Stimulated activated CD8-positive, alpha-beta memory T cell treated with anti-CD3 and anti-CD28 coated beads, Interleukin-15, amount 100 ng/mL, for 24 hours (primary cell): ENCODE data around the gene LATS2.

ENCODE experiments used
- DNase-seq: peaks from one replicate; pipeline ENCODE4 v3.0.0-alpha.2; 2020; ENCODE audit warnings: low read depth

LATS2 gene

DNA sequence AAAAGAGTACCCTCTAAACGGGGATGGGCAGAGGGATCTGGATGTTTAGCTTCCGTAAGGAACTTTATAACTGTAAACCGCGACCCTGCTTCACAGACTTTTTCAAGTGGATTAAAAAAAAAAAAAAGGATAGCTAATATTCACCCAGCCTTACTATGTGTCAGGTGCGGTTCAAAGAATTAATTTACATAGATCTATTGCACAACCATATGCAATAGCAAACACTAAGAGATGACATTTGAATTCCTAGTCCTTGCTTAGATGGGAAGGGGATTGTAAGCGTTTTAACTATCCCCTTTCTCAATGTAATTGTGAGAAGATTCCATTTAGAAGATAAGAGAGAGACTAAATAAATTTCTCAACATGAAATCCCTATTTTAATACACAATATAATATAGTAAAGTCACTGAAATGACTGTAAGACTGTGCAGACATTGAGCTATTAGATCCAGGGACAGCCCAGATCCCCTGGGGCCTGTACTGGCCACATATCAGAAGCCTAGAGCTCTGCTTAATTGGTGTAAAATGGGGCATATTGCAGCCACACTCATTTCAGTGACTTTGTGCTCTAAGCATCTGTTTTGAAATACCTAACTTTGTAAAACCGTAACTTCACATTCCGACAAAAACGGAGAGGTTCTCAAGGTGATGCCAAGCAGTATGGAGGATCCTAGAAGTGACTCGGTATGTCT lies 13.6 kb downstream of the LATS2 start:
- no peak for DNase-seq

DNA sequence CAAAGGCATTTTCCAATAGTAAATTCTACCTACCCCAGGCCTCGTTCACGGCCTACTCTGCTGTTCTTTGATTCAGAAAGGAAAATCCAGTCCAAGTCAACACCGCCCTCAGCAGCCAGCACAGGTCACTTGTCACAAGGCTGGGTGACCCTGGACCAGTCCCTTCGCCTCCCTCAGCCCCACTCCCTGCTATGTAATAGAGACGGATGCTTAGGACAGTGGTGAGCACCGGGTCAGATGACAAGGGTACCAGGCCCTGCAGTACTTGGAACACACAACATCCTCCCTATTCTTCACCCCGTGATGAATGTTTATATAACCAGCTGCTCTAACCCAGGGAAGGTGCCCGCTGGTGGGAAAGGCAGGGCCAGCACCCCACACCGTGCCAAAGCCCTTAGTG lies 14.3 kb downstream of the LATS2 start:
- no peak for DNase-seq

DNA sequence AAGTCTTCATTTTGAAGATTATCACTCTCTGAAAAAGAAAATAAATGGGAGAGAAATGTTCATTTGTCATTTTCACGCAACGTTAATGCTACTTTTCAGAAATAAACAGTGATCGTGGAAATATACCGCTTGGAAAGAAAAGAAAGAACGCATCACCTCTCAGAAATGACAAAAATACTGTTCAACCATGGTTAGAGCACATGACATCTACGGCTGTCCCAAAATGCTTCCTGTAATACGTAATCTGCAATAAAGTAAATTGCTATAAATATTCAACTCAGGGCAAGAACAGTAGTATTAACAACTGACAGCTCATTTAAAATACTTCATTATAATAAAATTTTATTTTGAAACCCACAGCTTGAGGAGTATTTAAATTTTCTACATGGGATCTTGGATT lies 15.2 kb downstream of the LATS2 start:
- DNase-seq: no peak

DNA sequence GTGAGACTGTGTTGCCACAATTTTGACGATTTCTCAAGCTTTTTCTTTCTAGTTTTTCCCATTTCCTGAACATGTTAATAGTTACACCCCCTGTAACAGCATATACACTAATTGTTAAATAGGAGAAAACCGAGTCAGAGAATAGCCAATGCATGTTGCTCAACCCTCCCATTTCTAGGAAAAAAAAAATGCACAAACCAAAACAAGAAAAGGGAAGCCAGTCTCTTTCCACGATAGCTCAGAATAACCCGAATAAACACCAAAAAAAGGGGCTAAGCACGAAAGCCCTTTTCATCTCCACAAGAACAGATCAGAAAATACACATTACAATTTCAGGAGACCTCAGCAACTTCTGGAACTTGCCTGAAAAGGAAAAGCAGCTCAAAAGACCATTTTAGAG lies 16.3 kb downstream of the LATS2 start:
- no peak for DNase-seq

DNA sequence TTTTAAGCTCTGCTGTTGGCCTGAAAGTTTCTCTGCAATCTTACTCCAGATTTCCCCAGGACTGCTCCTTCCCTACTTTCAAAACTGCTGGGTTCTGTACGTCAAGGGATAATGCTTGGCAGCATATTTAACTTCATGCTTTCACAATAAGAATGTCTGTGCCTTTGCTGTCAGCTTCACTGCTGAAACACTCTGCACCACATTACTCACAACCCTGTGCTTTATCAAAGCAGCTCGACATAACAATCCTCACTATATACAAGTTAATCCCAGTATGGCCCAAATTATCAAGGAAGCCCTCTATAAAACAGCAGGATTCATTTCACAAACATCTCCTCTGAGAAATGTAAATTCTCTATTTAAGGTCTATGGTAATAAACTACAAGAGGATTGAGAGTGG lies 17.5 kb downstream of the LATS2 start:
- DNase-seq: no peak

DNA sequence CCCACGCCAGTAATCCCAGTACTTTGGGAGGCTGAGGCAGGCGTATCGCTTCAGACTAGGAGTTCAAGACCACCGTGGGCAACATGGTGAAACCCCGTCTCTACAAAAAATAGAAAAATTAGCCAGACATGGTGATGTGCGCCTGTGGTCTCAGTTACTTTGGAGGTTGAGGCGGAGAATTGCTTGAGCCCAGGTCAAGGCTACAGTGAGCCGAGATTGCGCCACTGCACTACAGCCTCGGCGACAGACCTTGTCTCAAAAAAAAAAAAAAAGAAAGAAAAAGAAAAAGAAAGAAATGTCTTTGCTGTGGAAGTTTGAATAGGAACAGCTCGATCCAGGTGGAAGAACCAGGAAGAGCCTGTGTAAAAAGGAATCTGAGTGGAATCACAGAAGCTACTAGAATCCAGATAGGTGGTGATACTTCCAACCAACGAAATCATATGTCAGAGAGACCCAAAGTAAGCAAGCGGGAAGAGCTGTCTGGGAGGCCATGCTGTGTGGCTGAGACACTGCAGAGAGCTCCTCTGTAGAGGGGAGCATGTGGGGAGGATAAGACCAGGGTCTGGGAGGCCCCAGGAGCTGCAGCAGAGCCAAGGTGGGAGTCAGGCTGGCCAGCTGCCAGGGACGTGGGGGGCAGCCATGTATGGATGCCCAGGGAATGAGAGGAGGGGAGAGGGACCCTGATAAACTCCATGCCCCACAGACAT lies 21.1 kb downstream of the LATS2 start:
- DNase-seq: no peak

DNA sequence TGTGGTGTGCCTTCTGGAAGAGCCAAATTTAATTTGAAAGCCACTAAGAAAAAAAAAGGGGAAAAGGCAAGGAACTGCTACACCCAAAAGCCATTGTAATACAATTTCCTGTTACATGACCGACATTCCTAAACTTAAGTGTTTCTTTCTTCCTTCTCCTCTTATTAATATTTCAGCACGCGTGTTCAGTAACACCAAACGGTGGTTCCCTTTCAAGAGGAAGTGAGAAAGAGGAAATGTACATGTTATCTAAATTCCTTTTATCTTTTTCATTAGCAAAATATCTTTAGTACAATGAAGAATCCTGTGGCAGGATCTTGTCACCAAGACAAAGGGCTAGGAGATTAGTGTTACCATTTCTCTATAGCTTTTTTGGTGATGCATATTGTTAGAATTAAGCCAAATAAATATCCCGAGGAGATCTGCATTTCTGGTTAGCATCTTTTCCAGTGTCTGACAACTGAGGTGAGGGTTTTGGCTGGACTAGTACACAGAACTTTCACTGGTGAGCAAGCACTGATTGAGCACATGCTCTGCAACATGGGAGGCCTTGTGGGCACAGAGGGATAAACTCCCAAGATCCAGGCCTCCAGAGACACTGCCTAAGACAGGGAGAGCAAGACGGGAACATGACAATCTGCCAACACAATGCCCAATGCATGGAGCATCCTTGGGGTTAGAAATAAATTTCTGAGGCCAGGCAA lies 22.1 kb downstream of the LATS2 start:
- DNase-seq: no peak

DNA sequence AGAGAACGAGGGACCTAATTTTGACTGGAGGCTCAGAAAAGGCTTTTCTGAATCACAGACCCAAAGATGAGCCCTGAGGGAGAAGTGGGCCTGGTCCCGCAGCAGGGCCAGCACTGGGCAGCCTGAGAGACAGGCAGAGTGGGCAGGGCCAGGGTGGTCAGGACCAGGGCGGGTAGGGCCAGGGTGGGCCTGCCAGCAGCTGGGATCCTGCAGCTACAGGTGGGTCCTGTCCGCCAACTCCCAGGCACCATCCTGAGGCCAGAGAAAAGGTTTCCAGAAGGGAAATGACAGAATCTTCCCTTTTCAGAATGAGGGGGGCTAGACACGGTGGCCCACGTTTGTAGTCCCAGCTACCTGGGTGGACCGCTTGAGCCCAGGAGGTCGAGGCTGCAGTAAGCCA lies 23.7 kb downstream of the LATS2 start:
- DNase-seq: no peak

DNA sequence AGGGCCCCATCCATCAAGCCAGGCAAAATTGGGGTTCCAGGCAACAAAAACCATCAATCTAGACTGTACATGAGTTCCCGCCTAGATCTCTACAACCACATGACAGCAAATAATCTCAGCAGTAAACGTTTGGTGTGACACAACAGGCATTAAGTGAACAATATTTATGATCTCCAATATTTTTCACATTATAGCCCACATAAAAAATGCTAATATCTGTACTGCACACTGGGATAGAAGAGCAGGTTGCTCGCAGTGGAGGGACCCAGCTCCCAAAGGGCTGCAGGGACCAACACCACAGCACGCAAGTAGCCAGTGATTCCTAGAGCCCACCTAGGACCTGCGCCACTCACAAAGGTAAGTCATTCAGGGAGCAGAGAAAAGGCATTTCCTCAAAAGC lies 25.9 kb downstream of the LATS2 start:
- no peak for DNase-seq

DNA sequence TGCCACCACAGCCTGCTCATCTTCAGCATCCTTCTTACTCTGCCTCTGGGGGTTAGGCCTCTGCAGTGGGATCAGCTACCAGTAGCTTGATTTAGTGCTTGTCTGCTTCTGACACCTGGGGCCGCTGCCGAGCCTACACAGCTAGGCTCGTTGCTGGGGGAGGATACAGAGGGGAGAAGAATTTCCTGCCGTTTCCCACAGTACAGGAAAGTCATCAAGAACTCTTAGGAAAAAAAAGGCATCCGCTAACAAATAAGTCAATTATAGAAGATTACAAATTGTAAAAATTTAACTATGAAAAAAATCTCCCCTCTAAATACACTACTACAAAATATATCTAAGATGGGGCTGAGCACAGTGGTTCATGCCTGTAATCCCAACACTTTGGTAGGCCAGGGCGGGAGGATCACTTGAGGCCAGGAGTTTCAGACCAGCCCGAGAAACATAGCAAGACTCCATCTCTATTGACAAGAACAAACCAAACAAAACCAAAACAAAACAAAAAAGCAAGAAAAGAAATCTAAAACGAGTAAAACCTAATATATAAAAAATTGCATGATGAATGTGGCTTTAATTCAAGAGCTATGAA lies 26.7 kb downstream of the LATS2 start:
- no peak for DNase-seq

DNA sequence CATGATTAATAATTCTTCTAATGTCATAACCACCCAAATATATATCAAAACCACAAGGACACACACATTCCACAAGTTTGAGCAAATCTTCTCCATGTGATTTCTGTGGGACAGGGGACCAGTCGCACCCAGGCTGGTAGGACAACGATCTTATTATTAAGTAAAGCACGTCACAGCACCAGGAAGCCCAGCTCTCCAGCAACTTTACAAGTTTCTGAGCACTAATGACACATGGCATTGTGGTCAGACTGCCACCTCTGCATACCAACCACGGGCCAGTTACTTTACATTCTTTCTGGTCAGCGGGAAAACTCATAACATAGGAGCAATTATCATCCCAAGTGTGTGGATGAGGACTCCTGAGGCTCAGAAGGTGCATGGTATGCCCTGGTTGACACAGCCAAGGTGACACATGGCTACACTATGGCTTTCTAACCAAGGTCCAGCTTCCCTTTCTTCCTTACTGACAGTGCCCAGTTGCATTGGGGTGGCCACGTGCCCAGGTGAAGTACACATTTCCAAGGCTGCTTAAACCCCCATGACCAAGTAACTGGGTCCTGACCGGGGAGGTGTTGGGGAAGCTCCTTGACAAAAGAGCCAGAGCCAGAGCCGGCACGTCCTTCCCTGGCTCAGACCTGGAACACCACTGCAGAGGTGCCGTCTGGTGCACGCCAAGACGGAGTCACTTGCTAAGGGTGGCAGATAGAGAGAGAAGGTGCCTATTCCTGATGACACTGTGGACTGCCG lies 27.4 kb downstream of the LATS2 start:
- no peak for DNase-seq

DNA sequence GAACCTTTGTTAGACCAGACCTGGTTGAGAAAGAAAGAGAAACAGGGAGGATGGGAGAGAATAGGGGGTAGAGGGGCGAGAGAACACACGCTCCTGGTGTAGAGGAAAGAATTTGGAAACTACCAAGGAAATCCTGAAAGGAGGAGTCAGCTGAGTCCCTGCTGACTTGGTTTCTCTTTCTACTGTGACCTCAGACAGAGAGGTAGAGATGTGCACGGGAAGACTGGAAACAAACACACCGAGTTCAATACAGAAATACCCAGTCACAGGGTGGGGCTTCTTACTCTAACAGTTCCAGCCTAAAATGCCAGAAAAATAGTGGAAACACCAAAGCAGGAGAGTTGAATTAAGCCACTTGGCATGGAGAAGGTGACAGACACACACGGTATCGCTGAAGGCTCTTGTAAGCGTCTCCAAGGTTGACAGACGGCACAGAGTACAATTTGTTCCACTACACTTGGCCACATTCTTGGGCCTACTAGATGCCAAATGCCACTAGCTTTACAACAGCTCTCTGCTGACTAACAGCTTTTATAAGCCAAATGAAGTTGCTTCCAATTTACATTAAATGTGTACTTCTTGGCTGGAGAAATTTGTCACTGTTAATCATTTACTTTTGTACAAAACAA lies 28.1 kb downstream of the LATS2 start:
- DNase-seq: no peak

DNA sequence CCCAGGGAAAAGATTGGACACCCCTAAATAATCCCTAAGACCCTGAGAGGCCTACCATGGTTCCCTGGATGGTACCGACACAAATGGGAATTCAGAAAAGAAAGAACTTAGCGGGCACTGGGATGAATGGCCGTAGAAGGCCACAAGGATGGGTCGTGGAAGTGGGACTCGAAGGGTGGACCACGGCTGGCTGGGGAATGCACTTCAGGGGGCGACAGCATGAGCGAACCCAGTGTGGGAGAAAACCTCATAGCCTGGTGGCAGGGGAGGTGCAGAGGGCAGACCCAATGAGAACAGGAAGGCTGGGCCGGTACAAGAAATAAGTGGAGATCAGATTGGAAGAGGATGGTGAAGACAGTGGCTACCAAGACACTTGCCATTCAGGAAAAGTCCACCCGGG lies 28.7 kb downstream of the LATS2 start:
- no peak for DNase-seq

DNA sequence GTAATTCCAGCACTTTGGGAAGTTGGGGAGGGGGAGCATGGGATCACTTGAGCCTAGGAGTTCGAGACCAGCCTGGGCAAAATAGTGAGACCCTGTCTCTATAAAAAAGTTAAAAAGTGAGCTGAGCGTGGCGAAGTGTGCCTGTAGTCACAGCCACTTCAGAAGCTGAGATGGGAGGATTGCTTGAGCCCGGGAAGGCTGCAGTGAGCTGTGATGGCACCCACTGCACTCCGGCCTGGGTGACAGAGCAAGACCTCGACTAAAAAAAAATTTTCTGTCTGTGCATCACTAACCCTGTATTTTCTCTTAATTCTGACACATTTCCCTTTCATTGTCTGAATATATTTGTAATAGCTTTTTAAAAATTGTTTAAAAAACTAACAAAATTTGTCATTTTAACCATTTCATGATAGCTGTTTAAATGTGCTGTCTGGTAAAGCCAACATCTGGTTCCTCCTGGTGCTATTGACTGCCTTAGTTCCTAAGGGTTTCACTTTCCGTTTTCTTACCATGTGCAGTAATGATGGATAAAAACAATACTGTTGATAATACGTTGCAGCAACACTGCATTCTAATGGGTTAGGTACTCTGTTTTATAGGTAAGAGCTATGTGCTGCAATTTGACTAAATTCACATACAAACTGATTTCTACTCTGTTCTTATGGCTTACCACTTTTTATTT lies 29.7 kb downstream of the LATS2 start:
- no peak for DNase-seq

DNA sequence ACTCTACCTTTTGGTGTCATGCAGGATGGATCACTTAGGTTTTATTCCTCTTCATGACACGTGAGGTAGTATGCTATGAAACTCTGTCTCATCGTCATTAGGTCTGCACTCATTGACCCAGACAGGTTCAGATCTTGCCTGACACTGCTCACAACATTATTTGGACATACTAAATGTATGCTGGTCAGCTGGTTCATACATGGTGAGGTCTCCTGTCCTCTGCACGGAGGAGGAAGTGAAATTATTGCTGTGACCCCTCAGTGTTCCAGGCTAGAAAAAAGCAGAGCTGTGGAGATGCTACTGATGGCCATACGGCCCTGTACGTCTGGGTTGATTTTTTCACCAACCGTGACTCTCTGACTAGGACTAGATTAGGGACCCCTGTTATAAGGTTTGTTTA lies 35.8 kb downstream of the LATS2 start:
- no peak for DNase-seq

DNA sequence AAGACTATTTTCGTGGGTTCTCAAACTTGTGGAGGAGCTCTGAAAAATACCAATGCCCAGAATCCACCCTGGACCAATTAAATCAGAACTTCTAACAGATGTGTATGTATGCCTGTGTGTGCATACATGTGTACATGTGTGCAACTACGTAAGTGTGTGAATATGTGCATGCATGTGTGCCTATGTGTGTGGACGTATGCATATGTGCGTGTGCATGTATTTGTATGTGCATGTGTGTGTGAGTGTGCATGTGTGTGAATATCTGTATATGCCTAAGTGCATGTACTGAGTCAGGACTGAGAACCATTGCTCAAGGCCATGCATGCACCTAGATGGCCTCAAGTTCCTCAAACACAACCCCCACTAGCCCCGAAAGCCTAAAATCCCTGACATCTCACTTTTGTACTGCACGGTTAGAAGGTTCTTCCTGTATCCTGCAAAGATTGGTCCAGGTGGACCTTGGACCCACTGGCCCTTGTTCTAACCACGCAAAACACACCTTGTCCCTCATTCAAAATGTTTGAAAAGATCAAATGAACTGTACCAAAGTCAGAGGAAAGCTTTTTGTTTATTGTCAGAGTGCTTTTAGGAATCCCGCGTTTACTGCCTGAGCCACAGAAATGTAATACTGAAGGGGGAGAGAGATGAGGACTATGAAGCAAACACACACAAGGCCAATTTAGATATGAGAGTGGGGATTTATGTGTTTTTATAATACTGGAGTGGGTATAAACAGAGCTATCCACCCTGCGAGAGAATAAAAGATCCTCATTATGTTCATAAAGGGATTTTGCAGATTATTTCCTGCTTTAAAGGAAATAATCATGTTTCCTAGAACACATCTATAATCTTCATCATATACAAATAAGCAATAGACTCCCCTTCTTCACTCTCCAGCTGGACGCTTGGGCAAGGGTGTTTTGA lies 39.1 kb downstream of the LATS2 start:
- no peak for DNase-seq

DNA sequence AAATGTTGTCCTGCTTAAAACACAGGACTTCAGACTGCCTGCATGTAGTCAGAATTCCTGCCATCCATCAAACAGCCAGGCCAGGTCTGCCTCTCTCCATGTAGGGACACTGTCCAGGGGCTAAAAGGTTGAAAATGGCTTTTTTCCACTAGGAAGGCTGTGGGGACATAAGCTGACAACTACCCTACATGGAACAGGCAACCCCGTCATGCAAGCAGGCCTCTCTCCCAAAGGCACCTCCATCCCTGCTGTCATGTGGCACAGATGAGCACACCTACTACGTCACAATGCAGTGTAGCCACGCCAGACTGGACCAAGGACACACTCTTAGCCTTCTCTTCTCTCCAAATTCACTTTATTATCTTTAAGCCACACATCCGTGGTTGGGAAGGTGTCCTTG lies 40.8 kb downstream of the LATS2 start:
- no peak for DNase-seq

DNA sequence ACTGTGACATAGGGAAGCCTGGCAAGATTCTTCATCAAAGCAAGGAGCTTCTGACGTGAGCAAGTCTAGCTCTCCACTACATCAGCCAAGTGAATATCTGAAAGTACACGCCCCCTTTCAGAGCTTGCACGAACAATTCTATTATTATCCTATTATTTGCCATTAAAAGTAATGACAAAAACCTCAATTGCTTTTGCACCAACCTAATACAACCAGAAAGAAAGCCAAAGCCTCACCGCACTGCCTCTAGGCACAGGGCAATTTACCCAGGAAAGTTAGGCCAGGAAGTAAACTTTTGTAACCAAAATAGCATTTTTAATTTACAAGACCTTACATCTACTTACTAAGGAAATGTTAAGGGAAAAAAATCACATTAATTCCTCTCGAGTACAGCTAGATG lies 41.2 kb downstream of the LATS2 start:
- DNase-seq: no peak

DNA sequence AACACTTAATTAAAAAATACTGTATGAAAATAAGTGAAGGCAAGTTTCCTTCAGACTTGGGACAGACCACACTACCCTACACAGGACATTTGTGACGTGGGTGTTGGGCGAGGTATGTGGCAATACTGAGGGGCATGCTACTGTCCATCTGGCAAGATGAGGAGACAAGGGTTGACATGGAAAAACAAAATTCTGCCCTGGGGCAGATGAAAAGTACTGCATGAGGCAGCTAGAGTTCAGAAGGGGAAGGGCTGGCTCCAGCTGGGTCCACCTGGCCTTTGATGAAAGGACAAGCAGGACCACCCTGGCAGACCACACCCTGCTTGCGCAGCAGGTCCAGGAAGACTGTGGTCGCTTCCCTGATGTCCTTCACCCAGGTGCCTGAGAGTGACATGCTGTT lies 43.2 kb downstream of the LATS2 start:
- no peak for DNase-seq

DNA sequence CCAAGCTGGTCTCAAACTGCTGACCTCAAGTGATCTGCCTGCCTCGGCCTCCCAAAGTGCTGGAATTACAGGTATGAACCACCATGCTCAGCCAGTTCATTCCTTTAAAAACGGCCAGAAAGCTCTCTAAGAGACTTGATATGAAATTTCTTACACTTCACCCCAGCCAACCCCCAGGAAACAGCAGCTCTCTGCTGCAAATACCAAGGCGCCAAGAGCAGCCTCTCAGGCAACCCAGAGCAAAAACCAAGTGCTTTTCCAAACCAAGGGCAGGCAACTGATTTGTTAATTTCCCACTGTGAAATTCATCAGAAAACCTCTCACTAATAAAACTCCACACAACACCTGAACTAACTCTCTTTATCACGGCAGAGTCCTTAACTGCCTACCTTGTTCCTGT lies 44.9 kb downstream of the LATS2 start:
- DNase-seq: no peak
